GM18517 (cell line): ENCODE results near the gene ABO.
"Not testable (repeated sequence)": the region's sequence is repeated elsewhere in the genome, so short reads cannot be mapped to it uniquely, and the experiment has no call there.

Source experiments
- ATAC-seq: cut with Tn5 transposase; IDR thresholded peaks from one replicate; pipeline ENCODE4 v1.9.1; 2021; ENCODE audit warnings: mild to moderate bottlenecking, moderate library complexity; ENCODE audit not compliant: unreplicated experiment

Gene ABO

DNA sequence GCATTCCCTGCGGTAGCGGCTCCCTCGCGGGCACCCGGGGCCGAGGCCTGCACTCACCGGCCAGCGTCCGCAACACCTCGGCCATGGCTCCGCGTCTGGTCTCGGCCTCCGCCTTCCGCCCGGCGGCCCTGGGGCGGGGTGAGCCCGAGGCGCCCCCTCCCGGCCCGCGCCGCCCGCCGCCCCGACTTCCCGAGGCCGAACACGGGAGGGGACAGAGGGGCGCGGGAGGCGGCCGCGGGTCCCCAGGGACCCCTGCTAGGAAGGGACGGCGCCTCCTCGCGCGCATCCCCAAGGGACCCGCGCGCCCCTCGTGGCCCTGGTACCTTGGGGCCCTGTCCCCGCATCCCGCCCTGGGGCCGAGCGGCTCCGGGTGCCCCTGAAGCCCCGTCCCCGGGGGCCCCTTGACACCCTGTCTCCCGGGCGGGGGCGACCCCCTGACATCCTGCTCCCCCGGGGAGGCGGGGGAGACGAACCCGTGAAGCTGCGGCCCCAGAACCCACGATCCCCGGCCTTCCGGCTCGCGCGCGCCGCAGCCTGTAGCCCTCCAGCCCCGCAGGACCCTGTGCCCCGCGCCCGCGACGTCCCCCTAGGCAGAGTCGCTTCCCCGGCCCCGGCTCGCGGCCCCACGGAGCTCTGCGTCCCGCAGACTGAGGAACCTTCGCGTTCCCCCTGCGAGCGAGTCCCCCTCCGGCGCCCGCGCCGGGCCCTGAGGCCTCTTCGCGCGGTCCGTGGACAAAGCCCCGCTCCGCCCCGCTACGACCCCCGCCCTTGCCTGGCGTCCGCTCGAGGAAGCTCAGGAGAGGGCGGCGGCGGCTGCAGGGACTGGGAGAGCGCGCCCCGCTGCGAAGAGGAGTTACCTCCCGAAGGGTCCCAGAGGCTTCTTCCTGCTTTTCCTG is at the start of gene ABO:
TSS of gene ABO (minus strand) at position 97 of the 896 bp plus-strand sequence.
- ATAC-seq: no peak

DNA sequence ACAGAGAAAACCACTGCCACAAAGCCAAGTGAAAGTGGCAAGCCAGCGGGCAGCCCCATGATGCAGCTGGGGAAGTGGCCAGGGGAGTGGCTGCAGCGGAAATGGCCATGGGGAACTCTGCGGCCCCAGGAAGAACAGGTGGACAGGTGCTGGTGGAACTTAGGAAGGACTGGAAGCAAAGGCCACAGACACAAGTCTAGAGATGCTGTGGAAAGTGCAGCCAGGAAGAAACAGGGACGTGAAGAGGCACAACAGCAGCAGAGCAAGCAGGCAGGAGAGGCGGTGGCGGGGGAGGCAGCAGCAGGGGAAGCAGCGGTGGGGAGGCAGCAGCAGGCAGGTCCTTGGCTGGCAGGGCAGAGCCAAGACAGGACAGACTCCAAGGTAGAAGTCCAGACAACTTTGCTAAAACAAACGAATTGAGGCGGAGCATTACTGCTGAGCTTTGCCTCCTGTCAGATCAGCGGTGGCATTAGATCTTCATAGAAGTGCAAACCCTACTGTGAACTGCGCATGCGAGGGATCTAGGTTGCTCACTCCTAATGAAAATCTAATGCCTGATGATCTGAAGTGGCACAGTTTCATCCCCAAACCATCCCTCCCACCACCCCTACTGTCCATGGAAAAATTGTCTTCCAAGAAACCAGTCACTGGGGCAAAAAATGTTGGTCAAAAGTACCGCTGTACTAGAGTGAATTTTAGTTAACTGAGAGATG is 49.1 kb upstream of the ABO start:
- no peak for ATAC-seq

DNA sequence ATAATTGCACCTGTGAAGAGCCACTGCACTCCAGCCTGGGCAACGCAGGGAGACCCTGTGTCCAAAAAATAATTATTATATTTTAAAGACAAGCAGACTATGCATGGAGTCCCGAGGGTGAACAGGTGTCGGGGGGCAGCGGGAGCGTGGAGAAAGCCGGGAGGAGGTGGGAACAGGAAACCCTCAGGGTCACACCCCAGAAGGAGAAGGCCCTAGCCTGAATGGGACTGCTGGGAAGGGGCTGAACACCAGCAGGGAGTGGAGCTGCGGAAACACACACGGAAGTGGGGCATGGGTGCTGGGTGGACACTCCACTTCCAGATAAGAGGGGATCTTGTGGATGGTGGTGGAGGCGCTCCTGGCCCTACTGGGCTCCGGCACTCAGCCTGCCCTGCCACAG is 48.2 kb upstream of the ABO start:
- no peak for ATAC-seq

DNA sequence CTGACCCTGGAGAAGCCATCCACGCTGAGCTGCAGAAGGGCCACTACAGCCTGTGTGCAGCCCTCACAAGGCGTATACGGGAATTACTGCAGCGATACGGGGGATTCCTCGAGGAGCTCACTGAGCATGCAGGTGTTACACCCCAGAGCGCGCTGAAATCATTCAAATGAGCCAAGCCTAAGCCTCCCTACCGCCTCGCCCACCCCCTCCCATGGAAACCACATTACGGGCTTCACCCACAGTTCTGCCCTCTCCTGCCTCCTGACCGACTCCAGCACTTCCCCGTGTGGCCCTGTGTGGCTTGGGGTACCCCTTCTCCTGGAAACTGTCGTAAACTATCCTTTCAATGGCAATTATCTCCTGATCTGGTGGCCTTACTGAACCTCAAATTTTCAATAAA is 47.7 kb upstream of the ABO start:
- ATAC-seq: no peak

DNA sequence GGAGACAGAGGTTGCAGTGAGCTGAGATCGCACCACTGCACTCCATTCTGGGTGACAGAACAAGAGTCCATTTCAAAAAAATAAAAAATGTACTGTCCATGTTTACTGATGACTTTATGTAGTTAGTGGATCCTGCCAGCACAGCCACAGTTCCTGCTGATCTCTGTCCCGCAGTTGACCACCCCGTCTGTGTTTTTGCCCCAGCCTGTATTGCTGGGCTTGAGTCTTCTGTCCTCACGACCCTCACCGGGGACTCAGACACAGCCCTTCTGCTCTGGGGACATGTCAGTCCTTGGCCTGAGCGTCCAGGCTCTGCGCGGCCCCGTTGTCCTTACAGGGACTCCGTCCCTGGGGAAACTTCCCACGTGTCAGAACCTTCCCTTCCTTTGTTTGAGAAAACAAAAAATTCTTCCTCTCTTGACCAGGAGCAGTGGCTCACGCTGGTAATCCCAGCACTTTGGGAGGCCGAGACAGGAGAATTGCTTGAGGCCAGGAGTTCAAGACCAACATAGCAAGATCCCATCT is 46.5 kb upstream of the ABO start:
- ATAC-seq: no peak

DNA sequence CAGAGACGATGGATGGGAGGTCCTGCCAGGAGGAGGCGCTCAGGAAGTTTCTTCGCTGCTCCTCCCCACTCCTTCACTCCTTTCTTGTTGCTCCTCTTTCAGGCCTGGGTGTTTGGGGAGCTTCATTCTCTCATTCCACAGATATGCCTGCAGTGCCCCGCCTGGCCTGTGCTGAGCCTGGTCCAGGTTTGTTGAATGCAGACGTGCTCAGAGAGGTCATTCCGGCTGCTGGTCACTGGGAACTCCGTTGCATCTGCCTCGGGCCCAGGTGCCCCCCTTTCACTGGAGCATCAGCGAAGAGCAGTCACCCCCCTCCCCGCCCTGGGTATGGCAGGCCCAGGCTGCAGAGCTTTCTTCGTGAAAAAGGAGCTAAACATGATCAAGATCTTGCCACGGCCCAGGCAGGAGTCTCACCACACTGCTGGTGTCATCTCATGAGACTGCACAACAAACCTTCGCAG is 45.5 kb upstream of the ABO start:
- ATAC-seq: no peak

DNA sequence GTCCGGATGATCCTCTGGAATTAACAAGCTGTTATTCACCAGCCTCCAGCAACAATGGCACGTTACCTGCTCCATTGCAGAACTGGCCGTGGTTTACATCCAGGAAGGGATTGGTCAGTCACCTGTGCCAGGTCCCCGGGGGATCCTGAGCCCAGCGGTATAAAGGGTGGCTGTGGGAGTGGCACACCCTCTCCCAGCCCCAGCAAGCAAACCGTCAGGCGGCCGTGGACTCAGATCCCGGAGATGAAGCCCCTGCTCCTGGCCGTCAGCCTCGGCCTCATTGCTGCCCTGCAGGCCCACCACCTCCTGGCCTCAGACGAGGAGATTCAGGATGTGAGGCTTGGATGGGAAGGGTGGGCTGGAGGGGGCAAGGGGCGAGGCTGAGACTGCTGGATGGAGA is 42.5 kb upstream of the ABO start:
- not testable (repeated sequence) for ATAC-seq

DNA sequence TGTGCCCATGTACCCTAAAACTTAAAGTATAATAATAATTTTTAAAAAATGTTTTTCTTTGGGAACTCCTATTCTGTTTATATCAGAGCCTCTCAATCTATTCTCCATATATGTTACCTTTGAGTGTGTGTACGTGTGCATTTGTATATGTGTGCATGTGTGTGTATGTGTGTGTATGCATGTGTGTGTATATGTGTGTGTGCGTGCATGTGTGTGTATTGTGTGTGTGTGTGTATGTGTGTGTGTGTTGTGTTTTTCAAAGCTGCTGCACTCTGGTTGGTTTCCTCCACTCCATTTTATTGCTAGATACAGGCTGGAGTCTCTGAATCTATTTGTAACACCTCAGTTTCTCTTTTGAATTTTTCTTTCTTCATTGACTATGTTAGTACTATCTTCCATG is 41.0 kb upstream of the ABO start:
- no peak for ATAC-seq

DNA sequence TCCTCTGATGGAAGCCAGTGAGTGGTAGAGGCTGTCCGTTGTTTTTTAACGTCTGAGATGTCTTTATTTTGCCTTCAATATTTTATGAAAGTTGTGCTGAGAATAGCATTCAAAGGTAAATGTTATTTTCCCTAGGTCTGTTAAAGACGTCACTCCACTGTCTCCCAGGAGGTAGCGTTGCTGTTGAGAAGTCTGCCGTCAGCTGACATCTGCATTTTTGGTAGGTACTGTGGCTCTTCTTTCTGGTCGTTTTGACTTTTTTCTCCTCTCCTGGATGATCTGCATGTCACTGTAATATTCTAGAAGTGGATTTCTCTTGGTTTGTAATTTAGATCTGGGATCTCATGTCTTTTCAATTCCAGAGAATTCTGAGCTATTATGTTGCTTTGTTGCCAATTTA is 34.6 kb upstream of the ABO start:
- no peak for ATAC-seq

DNA sequence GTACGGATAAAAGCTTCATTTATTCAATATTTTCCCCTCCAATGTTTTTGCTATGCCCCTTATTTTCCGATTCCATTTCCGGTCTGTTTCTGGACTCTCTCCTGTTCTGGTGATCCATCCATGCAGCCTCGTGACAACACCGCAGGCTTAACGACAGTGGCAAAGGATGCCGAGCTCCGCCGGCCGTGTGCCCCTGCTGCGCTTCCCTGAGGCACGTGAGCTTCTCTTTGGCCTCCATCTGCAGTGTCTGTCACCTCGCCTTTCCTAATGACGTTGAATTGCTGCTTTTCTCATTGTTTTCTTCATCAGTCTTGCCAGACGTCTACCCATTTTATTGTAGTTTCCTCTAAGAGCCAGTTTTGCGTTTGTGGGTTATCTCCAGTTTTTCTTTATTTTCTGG is 32.3 kb upstream of the ABO start:
- no peak for ATAC-seq

DNA sequence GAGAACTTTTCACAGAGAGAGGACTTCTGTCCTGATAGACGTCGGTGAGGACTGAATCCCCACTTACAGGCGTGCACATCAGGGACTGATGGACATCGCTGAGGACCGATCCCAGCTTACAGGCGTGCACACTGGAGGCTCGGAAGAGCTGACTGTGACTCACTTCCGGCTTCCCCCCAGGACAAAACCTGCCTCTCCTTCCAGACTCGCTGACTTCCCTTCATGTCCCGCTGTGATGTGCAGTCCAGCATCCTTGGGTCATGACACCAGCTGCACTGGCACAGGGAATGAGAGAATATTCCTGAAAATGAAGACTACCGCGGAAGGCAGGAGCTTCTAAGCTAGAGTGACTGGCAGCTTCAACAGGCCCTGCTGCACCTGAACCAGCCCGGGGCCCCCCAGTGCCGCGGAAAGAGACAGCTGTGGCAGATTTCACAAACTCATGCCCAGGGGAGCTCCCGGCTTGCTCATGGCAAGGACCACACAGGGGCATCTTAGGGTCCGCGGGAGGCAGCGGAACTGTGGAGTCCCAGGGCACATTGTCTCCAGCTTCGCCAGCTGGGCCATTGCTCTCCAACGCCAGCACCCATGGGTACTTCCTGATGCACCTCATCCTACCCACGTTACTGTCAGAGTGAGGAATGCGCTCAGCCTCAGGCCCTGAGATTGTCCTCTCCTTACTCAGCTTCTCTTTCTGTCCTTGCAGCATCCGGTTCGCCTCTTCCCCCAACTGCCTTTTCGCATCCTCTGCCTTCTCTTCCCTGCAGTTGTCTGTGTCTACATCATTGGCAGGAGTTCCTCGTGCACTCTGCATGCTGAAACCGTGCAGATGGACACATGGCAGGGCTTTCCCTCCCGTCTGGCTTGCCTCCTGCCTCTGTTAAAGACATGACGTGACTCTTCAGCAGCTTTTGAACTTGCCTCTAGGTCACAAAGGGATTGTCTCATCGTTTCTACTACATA is 31.5 kb upstream of the ABO start:
- no peak for ATAC-seq

DNA sequence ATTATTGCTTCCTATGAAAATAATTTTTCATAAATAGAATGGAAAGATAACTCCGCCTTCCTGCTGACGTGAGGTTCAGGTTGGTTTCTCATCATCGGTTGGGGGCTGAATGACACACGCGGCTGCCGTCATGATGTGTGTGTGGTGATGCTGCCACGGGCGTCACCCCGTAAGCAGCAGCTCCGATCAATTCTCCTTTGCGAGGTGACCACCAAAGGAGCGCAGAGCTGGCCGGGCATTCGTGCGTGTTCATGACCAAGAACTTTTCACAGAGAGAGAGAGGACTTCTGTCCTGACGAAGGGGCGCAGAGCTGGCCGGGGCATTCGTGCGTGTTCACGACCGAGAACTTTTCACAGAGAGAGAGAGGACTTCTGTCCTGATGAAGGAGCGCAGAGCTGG is 30.7 kb upstream of the ABO start:
- ATAC-seq: no peak

DNA sequence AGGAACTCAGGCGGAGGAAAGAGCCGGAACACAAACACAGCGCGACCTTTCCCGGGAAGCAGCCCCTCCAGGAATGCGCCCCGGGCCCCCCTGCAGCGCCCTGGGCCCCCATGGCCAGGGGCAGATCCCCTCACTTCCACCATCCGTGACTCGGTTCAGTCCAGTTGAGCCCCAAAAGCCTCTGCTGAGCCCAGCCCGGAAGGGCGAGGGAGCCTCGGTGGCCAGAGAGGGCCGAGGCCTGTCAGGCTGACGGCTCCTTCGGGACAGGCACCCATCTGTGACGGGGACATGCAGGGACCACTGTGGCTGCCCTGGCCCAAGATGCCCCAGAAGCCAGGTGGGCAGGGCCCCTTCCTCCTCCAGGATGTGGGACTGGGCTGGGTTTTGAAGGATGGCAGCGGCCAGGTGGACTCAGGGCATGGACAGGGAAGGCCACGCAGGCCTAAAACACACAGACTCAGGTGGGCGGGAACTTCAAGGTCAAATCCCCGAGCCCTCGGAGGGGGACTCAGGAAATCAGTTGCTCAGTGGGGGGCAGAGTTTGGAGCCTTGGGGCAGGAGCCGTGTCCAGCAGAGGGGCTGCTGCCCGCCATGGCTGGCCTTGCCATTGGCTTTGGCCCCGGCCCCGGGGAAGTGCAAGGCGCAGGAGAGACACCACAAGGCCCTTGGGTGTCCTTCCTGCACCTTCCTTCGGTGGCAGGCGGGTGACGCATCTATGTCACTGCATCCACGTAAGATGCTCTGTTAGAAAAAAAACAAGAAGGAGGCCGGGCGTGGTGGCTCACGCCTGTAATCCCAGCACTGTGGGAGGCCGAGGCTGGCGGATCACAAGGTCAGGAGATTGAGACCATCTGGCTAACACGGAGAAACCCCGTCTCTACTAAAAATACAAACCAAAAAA is 29.7 kb upstream of the ABO start:
- no peak for ATAC-seq

DNA sequence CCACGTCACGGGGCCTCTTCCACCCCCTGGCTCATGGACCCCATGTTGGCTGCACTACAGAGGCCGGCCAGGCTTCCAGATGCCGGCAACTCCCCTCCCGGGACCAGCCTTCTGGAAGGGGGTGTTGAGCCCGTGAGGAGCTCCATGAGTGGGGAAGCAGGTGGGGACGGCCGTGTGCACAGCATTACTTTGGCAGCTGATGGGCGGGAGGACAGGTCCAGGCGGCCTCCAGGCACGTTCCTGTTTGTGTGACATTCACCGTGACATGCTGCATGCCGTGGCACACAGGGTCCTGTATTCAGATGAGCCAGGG is 29.1 kb upstream of the ABO start:
- ATAC-seq: no peak

DNA sequence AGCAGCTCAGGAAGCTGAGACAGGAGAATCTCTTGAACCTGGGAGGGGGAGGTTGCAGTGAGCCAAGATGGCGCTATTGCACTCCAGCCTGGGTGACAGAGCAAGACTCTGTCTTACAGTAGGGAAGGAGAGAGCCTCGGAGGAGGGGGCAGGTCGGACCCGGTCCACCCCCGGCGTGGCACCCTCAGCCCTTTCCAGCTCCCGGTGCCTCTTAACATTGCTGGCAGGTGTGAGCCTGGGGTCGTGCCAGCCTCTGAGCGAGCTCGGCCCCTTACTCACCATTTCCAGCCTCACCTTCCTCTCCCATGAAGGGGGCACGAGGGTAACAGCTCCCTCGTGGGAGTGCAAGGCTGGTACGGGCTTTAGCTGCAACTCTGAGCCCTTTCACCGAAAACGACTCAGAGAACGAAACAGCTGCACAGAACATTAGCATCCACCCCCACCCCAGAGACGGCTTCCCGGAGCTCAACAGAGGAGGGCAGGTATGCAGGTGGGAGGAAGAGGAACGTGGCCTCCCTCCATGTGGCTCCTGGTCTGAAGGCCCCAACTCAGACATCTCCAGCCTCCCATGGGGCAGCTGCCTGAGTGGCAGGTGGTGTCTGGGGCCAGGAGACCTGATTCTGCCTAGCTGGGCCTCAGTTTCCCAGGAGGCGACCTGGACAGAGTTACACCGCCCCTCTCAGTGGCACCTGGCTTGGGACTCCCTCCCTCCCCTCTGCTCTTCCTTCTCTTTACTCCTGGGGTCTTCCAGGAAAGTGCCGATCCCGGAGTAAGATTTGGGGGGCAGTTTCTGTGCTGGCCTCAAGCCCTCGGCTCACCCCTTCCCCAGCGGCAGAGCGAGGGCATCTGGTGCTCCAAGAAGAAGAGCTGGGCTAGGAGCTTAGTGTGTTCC is 28.5 kb upstream of the ABO start:
- ATAC-seq: no peak

DNA sequence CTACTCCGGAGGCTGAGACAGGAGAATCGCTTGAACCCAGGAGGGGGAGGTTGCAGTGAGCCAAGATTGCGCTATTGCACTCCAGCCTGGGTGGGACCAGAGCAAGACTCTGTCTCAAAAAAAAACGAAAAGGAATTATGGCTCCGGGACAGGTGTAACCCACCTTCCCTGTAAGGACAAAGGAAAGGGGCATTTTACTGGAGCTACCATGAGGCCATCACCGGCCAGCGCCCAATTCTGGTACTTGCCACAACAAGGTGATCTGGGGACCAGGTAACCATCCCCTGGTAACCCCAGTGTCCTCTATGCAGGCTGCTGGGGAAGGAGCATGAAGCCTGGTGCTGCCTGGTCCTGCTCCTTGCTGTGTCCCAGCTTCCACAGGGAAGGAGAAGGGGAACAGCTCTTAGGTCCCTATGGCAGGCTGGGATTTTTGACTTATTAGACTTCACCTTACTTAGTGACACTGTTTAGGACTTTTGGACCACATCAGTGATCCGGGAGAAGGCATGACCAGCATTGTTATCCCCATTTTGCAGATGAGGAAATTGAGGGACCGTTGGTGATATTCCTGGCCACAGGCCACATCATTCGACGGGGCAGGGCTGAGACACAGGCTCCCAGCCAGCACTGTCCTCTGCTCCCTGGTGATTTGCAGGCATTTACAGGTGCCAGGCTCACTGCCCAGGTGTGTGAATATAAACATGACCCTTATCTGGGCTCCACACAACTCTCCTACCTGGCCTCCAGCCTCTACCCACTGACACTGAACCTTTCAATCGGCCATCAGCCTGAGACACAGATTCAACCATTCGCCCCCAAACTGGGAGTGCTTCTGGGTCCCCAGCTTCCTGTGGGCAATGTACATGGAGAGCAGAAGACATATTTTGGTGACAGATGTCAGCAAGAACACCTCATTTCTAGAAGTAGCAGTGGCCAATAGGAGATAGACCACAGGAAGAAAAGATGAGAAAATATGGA is 26.5 kb upstream of the ABO start:
- ATAC-seq: no peak

DNA sequence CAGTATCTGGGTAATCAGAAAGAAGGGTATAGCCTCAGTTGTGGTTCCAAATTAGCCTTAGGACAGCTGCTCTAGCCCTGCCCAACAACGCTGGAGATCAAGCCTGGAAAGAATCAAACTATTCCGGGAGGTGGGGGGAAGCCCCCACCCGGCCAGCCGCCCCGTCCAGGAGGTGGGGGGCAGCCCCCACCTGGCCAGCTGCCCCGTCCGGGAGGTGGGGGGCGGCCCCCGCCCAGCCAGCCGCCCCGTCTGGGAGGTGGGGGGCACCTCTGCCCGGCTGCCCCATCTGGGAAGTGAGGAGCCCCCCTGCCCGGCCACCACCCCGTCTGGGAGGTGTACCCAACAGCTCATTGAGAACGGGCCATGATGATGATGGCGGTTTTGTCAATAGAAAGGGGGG is 25.0 kb upstream of the ABO start:
- ATAC-seq: not testable (repeated sequence)

DNA sequence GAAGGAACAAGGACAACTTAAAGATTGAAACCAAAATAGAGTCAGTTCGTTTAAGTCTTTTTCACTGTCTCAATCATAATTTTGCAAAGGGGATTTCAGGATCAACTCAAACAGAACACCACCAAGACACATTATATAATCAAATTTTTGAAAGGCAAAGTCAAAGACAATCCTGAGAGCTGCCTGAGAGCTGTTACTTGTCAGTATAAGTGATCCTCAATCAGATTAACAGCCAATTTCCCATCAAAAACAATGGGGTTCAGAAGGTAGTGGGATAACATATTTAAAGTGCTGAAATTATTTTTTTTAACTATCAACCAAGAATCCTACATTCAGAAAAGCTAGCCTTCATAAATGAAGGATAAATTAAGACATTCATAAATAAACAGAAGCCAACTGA is 19.3 kb upstream of the ABO start:
- no peak for ATAC-seq
